CD8-positive, alpha-beta memory T cell (primary cell): Measurements from ENCODE around the gene VDR. TPM values are rescaled to one million over a fixed set of nuclear protein-coding genes. Genes with fewer than 3 reads are reported as not detected.
A peak's percentile ranks its signal among the peaks of the same experiment; 100 is the strongest.

Experiments
- CTCF ChIA-PET: fragments of 350-600 bp; sonication (Branson Sonifier 250); formaldehyde crosslinking; loops from one replicate; lab custom pipeline; 2021; ENCODE audit warnings: antibody characterized with exemption; lab: Charles Lee
- POLR2A ChIA-PET: fragments of 350-600 bp; sonication (Branson Sonifier 250); formaldehyde crosslinking; loops from one replicate; lab custom pipeline; 2021; ENCODE audit warnings: antibody characterized with exemption; lab: Charles Lee
- DNase-seq, 5 donors: peaks; one replicate each; pipeline versions ENCODE4 v3.0.0 to v3.0.0-alpha.2; 2020 to 2022; ENCODE audit warnings: mixed read lengths in 1 of 5
- H3K27ac ChIP-seq: one replicate; pipeline ENCODE4 v1.7.0; 2013; ENCODE audit warnings: low read depth, mild to moderate bottlenecking, low read length, moderate library complexity
- H3K27me3 ChIP-seq: 2 replicates; pipeline ENCODE4 v1.7.0; 2013; ENCODE audit warnings: low read length, mild to moderate bottlenecking; ENCODE audit not compliant: insufficient read depth, poor library complexity, severe bottlenecking
- H3K36me3 ChIP-seq: 2 replicates; pipeline ENCODE4 v1.7.0; 2013; ENCODE audit warnings: mild to moderate bottlenecking, low read length, moderate library complexity; ENCODE audit not compliant: insufficient read depth
- H3K4me1 ChIP-seq: 2 replicates; pipeline ENCODE4 v1.7.0; 2013; ENCODE audit warnings: mild to moderate bottlenecking, low read length, moderate library complexity; ENCODE audit not compliant: insufficient read depth
- H3K4me3 ChIP-seq: 2 replicates; pipeline ENCODE4 v1.7.0; 2013; ENCODE audit warnings: mild to moderate bottlenecking, low read length
- H3K9me3 ChIP-seq: 2 replicates; pipeline ENCODE4 v1.7.0; 2013; ENCODE audit warnings: mild to moderate bottlenecking, low read length
- H3K27ac Mint-ChIP-seq, 8 donors: one replicate each; pipeline ENCODE4 v1.8.0; 2020 to 2021; ENCODE audit warnings: mixed read lengths in 8 of 8, mild to moderate bottlenecking in 6 of 8, inconsistent platforms in 3 of 8, moderate library complexity in 3 of 8
- H3K27me3 Mint-ChIP-seq, 2 donors: one replicate each; pipeline ENCODE4 v1.8.0; 2020 to 2021; ENCODE audit warnings: mixed read lengths in 2 of 2, mild to moderate bottlenecking in 1 of 2, moderate library complexity in 1 of 2
- H3K36me3 Mint-ChIP-seq, 3 donors: one replicate each; pipeline ENCODE4 v1.8.0; 2020 to 2021; ENCODE audit warnings: mixed read lengths in 3 of 3, inconsistent platforms in 1 of 3, mild to moderate bottlenecking in 1 of 3
- H3K4me1 Mint-ChIP-seq, 3 donors: one replicate each; pipeline ENCODE4 v1.8.0; 2020 to 2021; ENCODE audit warnings: mixed read lengths in 3 of 3, inconsistent platforms in 1 of 3, mild to moderate bottlenecking in 1 of 3
- H3K4me3 Mint-ChIP-seq, 7 donors: one replicate each; pipeline ENCODE4 v1.8.0; 2020 to 2021; ENCODE audit warnings: mixed read lengths in 7 of 7, mild to moderate bottlenecking in 6 of 7, moderate library complexity in 4 of 7, inconsistent platforms in 2 of 7
- H3K9me3 Mint-ChIP-seq, 5 donors: one replicate each; pipeline ENCODE4 v1.8.0; 2020 to 2022; ENCODE audit warnings: mixed read lengths in 5 of 5, mild to moderate bottlenecking in 3 of 5, moderate library complexity in 2 of 5, inconsistent platforms in 1 of 5
- polyA plus RNA-seq: library from polyadenylated mRNA; unstranded; fragments of 300-500 nt; fragmentation: Illumina TruSeq; gene quantifications from one replicate; pipeline ENCODE4 v1.2.3, GENCODE V29; 2021
- total RNA-seq, 2 experiments: library from RNA; stranded (reverse); gene quantifications; one replicate each; pipeline ENCODE4 v1.2.3, GENCODE V29; 2021

VDR gene
- total and polyA plus RNA-seq, 3 experiments from 2014 or later: 0.54 to 83.4 (median 79.6) TPM

- H3K27me3 ChIP-seq: no peaks in the 10 kb centered on the region
- CTCF ChIA-PET: interaction anchor here (1.2 to 24.2 kb wide), 2 partner anchors 16 to 32 kb away, joined by 3 to 452 read pairs; partner anchors contain the start of gene HDAC7
- Mint-ChIP-seq H3K4me1 (peaks cover 71 to 89% (median 84%) of the 10 kb centered on the region in 3 donors), H3K9me3 (no peaks in the 10 kb centered on the region), H3K27me3 (peaks cover 0 to 2% of the 10 kb centered on the region in 2 donors), H3K4me3 (peak overlapping the region in 3 of 7 donors; percentile 16 to 75 (median 26)), H3K36me3 (peaks cover 0 to 44% (median 1%) of the 10 kb centered on the region in 3 donors), H3K27ac (peak overlapping the region; percentile 30 to 97 (median 80))
- no peak for DNase-seq
- peaks cover 87% of the 10 kb centered on the region for H3K4me1 ChIP-seq
- peaks cover 11% of the 10 kb centered on the region for H3K36me3 ChIP-seq
- H3K27ac ChIP-seq: no peak overlapping the region
- no peak overlapping the region for H3K4me3 ChIP-seq
- no peaks in the 10 kb centered on the region for H3K9me3 ChIP-seq
- POLR2A ChIA-PET: no interaction called here
Measured at GRCh38 chr12:47803191-47803875, 101.5 kb downstream of the VDR start.

GRCh38 chr12:47802312-47802711 lies 102.5 kb downstream of the VDR start:
- H3K36me3 Mint-ChIP-seq: peaks cover 0 to 50% (median 4%) of the 10 kb centered on the region in 3 donors
- Histone ChIP-seq H3K4me3 (no peak overlapping the region), H3K36me3 (peaks cover 19% of the 10 kb centered on the region), H3K27me3 (no peaks in the 10 kb centered on the region), H3K9me3 (no peaks in the 10 kb centered on the region), H3K27ac (no peak overlapping the region), H3K4me1 (peaks cover 82% of the 10 kb centered on the region)
- no peaks in the 10 kb centered on the region for H3K9me3 Mint-ChIP-seq
- no peaks in the 10 kb centered on the region for H3K27me3 Mint-ChIP-seq
- ChIA-PET CTCF (interaction anchor here (0.7 to 24.2 kb wide), 4 partner anchors 15 to 58 kb away, joined by 4 to 452 read pairs (median 6); no protein-coding TSS in a partner anchor), POLR2A (interaction anchor here (1.0 to 1.7 kb wide), 2 partner anchors 9 to 11 kb away, joined by 4 read pairs; no protein-coding TSS in a partner anchor)
- DNase-seq: no peak
- peaks cover 63 to 83% (median 78%) of the 10 kb centered on the region in 3 donors for H3K4me1 Mint-ChIP-seq
- peak overlapping the region in 1 of 7 donors; percentile 35 for H3K4me3 Mint-ChIP-seq
- peak overlapping the region; percentile 34 to 89 (median 66) for H3K27ac Mint-ChIP-seq

- peak overlapping the region in 2 of 7 donors; percentile 27 to 35 for H3K4me3 Mint-ChIP-seq
- no peaks in the 10 kb centered on the region for H3K27me3 Mint-ChIP-seq
- CTCF ChIA-PET: interaction anchor here (0.7 to 24.2 kb wide), 5 partner anchors 15 to 58 kb away, joined by 4 to 452 read pairs (median 5); no protein-coding TSS in a partner anchor
- H3K9me3 ChIP-seq: no peaks in the 10 kb centered on the region
- H3K9me3 Mint-ChIP-seq: no peaks in the 10 kb centered on the region
- H3K27me3 ChIP-seq: no peaks in the 10 kb centered on the region
- POLR2A ChIA-PET: interaction anchor here (1.0 to 1.7 kb wide), 3 partner anchors 10 to 16 kb away, joined by 3 to 4 read pairs (median 4); no protein-coding TSS in a partner anchor
- peaks cover 78% of the 10 kb centered on the region for H3K4me1 ChIP-seq
- H3K27ac ChIP-seq: no peak overlapping the region
- peak overlapping the region in 7 of 8 donors; percentile 49 to 90 (median 71) for H3K27ac Mint-ChIP-seq
- H3K36me3 Mint-ChIP-seq: peaks cover 0 to 54% (median 3%) of the 10 kb centered on the region in 3 donors
- peaks cover 59 to 79% (median 73%) of the 10 kb centered on the region in 3 donors for H3K4me1 Mint-ChIP-seq
- no peak for DNase-seq
- no peak overlapping the region for H3K4me3 ChIP-seq
- peaks cover 22% of the 10 kb centered on the region for H3K36me3 ChIP-seq
Measured at GRCh38 chr12:47801904-47802246, 102.9 kb downstream of the VDR start.

DNA sequence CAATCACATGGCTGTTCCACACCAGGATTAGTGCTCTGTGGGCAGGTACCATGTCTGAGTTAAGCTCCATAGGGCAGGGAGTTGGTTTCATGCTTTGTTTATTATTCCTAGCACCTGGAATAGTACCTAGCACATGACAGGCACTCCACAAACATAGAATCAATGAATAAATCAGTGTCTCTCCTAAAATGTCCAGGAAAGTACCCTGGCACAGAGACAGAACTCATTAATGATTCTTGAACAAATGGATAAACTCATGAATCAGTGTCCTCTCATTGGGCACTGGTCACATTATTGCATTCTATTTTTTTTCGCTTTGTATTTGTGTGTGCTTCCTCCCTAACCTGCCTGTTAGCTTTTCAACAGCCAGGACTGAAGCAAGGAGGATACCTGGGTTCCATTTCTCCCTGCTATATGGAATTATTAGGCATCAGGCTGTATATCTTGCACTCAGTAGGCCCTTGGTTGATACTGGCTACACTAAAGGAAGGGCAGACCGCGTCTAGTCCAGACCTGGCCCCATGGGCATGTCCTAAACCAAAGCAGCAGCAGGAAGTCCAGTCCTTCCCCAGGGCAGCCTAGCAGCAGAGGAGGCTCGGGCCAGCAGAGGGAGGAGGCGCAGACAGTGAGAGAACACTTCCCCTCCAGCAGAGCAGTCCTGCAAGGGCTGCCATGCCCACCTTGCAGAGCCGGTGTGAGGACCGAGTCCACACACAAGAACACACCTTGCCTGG lies 103.5 kb downstream of the VDR start:
- no peak overlapping the region for H3K4me3 ChIP-seq
- H3K36me3 ChIP-seq: peaks cover 25% of the 10 kb centered on the region
- H3K36me3 Mint-ChIP-seq: peaks cover 0 to 59% (median 3%) of the 10 kb centered on the region in 3 donors
- CTCF ChIA-PET: interaction anchor here (0.9 to 24.2 kb wide), 5 partner anchors 16 to 34 kb away, joined by 4 to 452 read pairs (median 5); no protein-coding TSS in a partner anchor
- no peaks in the 10 kb centered on the region for H3K27me3 ChIP-seq
- H3K9me3 ChIP-seq: no peaks in the 10 kb centered on the region
- H3K9me3 Mint-ChIP-seq: no peaks in the 10 kb centered on the region
- H3K4me3 Mint-ChIP-seq: no peak overlapping the region
- H3K27ac Mint-ChIP-seq: peak overlapping the region; percentile 49 to 93 (median 81)
- DNase-seq: no peak
- POLR2A ChIA-PET: interaction anchor here (1.0 to 1.7 kb wide), 3 partner anchors 10 to 17 kb away, joined by 3 to 4 read pairs (median 4); no protein-coding TSS in a partner anchor
- no peak overlapping the region for H3K27ac ChIP-seq
- no peaks in the 10 kb centered on the region for H3K27me3 Mint-ChIP-seq
- peaks cover 54 to 73% (median 68%) of the 10 kb centered on the region in 3 donors for H3K4me1 Mint-ChIP-seq
- H3K4me1 ChIP-seq: peaks cover 73% of the 10 kb centered on the region

DNA sequence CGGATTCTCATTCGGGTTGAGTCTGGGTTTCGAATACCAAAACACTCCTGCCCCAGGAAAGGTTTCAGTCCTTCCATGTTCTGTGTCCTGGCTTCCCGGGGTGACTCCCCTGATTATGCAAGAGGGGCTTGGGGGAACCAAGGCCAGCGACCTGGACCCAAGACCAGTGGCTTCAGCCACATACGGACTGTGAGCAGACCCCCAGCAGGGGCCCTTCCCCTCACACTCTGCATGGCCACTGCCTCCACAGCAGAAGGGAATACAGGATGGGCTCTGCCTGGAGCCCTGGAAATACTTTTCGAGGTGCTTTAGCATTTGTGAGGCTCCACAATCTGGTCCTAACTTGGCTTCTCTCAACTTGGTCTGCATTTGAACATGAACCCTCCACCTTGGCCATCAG lies 104.2 kb downstream of the VDR start:
- Mint-ChIP-seq H3K36me3 (peaks cover 0 to 61% (median 3%) of the 10 kb centered on the region in 3 donors), H3K4me3 (peak overlapping the region in 1 of 7 donors; percentile 32), H3K9me3 (no peaks in the 10 kb centered on the region), H3K27ac (peak overlapping the region in 6 of 8 donors; percentile 3 to 93 (median 81)), H3K27me3 (no peaks in the 10 kb centered on the region), H3K4me1 (peaks cover 47 to 66% (median 60%) of the 10 kb centered on the region in 3 donors)
- Histone ChIP-seq H3K4me3 (no peak overlapping the region), H3K36me3 (peaks cover 21% of the 10 kb centered on the region), H3K9me3 (no peaks in the 10 kb centered on the region), H3K4me1 (peaks cover 65% of the 10 kb centered on the region), H3K27me3 (no peaks in the 10 kb centered on the region), H3K27ac (no peak overlapping the region)
- CTCF ChIA-PET: interaction anchor here (0.9 to 24.2 kb wide), 4 partner anchors 16 to 34 kb away, joined by 4 to 452 read pairs (median 4); no protein-coding TSS in a partner anchor
- DNase-seq: no peak
- POLR2A ChIA-PET: interaction anchor here (1.3 kb wide), 1 partner anchor 18 kb away, joined by 3 read pairs; no protein-coding TSS in a partner anchor

DNA sequence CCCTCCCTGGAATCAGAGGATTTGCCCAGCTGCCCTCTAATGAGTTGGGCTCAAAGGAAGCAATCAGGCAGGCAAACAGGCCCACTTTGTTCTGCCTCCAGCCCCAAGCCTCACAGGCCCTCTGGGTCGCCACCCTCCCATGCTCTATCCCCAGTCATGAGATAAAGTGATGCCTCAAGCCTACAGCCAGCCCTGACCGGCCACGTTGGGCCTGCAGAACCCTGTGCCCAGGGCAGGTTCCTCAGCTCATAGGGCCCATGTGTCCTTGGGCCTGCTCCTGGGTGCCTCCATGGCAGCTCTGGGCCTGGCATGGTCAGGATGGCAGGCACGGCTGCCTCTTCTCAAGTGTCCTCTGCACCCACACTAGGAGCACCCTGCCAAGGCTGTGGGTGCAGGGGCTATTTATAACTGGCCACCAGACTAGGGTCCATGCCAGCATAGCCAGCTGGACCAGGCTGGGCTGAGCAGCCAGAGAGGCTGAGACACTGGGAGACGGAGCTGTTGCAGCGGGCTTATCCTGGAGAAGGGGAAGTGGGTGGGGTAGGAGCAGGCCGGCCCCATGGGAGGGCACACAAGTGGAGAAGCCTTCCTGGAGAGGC lies 105.3 kb downstream of the VDR start:
- H3K27me3 ChIP-seq: no peaks in the 10 kb centered on the region
- Mint-ChIP-seq H3K4me1 (peaks cover 36 to 54% (median 49%) of the 10 kb centered on the region in 3 donors), H3K4me3 (no peak overlapping the region), H3K9me3 (no peaks in the 10 kb centered on the region), H3K27ac (peak overlapping the region in 4 of 8 donors; percentile 64 to 75 (median 68)), H3K27me3 (no peaks in the 10 kb centered on the region), H3K36me3 (peaks cover 0 to 58% (median 3%) of the 10 kb centered on the region in 3 donors)
- no peak for DNase-seq
- peaks cover 54% of the 10 kb centered on the region for H3K4me1 ChIP-seq
- H3K4me3 ChIP-seq: no peak overlapping the region
- H3K9me3 ChIP-seq: no peaks in the 10 kb centered on the region
- peaks cover 28% of the 10 kb centered on the region for H3K36me3 ChIP-seq
- ChIA-PET CTCF (interaction anchor here (24.2 kb wide), 1 partner anchor 36 kb away, joined by 452 read pairs; no protein-coding TSS in a partner anchor), POLR2A (no interaction called here)
- H3K27ac ChIP-seq: no peak overlapping the region

DNA sequence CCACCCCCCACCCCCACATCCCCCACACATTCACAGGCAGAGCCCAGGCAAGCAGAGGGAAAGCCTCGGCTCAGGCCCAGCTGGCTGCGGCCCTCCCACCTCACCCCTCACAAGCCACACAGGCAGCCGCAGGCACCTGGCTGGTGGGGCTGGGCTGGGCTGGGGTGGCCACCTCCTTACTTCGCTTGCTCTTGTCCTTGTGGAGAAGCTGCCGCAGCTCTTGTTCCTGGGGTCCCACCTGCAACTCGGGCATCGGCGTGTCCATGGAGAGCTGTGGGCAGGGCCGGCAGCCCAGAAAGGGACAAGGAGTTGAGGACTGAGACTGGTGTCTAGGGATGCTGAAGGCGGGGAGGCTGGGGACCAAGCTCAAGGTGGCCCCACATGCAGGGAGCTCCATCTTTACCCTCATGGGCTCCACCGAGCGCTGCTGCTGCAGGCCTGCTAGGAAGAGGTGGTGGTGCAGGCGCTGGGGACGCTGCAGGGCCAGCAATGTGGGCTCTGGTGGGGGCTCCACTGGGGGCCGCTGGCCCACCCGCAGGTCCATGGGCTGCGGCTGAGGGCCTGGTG lies 106.3 kb downstream of the VDR start:
- no peaks in the 10 kb centered on the region for H3K9me3 ChIP-seq
- ChIA-PET CTCF (interaction anchor here (1.2 to 13.6 kb wide), 6 partner anchors 9 to 38 kb away, joined by 3 to 170 read pairs (median 8); partner anchors contain the start of gene SLC48A1), POLR2A (no interaction called here)
- peaks cover 26 to 44% (median 39%) of the 10 kb centered on the region in 3 donors for H3K4me1 Mint-ChIP-seq
- H3K4me3 ChIP-seq: no peak overlapping the region
- DNase-seq: no peak
- no peaks in the 10 kb centered on the region for H3K27me3 Mint-ChIP-seq
- peaks cover 37% of the 10 kb centered on the region for H3K36me3 ChIP-seq
- H3K4me3 Mint-ChIP-seq: no peak overlapping the region
- no peaks in the 10 kb centered on the region for H3K27me3 ChIP-seq
- peaks cover 44% of the 10 kb centered on the region for H3K4me1 ChIP-seq
- no peaks in the 10 kb centered on the region for H3K9me3 Mint-ChIP-seq
- H3K27ac Mint-ChIP-seq: peak overlapping the region in 1 of 8 donors; percentile 33
- peaks cover 3 to 64% (median 6%) of the 10 kb centered on the region in 3 donors for H3K36me3 Mint-ChIP-seq
- H3K27ac ChIP-seq: no peak overlapping the region
